ENCODE measurements around the gene ALDH8A1. TPM values are rescaled to one million over a fixed set of nuclear protein-coding genes. Genes with fewer than 3 reads are reported as not detected.
"Not testable (repeated sequence)": the region's sequence is repeated elsewhere in the genome, so short reads cannot be mapped to it uniquely, and the experiment has no call there.

ALDH8A1 gene
- polyA plus RNA-seq, 3 donors: 0.77 TPM; not detected in 2

DNA sequence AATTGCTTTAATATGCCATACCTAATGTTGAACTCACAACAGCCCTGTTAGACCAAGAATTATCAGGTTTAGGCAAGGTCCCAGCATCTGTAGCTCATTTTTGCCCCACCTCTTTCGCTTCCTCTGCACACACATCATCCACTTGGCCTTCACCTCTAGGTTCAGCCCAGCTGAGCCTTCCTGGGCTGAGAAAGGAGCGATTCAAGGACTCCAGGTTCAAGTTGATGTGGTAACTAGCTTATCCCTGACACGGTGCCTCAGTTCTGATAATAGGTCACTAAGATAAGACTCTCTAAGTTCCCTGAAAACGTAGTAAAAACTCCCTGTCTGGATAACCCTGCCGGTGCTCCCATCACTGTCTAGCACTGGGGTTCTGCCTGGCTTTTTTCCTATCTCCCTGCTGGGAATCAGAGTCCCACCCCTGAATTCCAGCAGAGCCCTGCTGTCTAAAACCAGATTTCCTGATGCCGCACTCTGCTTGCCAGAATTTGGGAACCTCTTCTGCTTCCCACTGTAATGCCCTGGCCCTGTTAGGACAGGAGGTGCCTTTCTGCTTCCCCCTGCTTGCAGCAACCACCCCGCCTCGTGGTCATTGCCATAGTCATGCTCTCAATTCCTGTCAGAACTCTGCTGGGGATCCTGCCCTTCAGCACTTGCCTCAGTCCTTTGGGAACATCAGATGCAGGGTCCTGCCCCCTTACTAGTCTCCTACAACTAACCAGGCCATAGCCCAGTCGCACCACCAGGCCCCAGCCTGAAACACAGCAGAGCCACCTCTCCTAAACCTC, 47.6 kb downstream of the ALDH8A1 start:
- H3K36me3 Mint-ChIP-seq: no peaks in the 10 kb centered on the region
- no peaks in the 10 kb centered on the region for H4K20me1 ChIP-seq (ENCODE audit: insufficient read depth, low read length)
- H3K27ac Mint-ChIP-seq: no peak overlapping the region
- no peak for DNase-seq
- H3K4me3 ChIP-seq (replicated peaks in 1 of 3; ENCODE audit: low read depth in 2 of 3, low read length in 3 of 3): no peak overlapping the region
- no peak overlapping the region for H3K9ac ChIP-seq (ENCODE audit: insufficient read depth, low read length, poor library complexity, severe bottlenecking)
- H3K27me3 Mint-ChIP-seq (ENCODE audit: low read depth in 3 of 3): peaks cover 0 to 1% (median 0%) of the 10 kb centered on the region in 3 donors
- no peaks in the 10 kb centered on the region for H3K79me2 ChIP-seq (ENCODE audit: insufficient read depth, low read length)
- WGBS (ENCODE audit: insufficient coverage): 87% methylated on average over 8 of the region's 9 CpGs
- intact Hi-C loops (cut with micrococcal nuclease): no loop called here
- no peaks in the 10 kb centered on the region for H3K4me1 Mint-ChIP-seq
- H3K9me3 ChIP-seq (replicated peaks in 1 of 2; ENCODE audit: control insufficient read depth in 1 of 2, insufficient read depth in 1 of 2, low read length in 2 of 2): no peaks in the 10 kb centered on the region
- H3K27ac ChIP-seq (ENCODE audit: low read depth in 1 of 2, low read length in 2 of 2): no peak overlapping the region
- H2AFZ ChIP-seq (ENCODE audit: insufficient read depth, low read depth, low read length, poor library complexity, severe bottlenecking): no peak overlapping the region
- peaks cover 0 to 11% (median 5%) of the 10 kb centered on the region in 7 donors for H3K9me3 Mint-ChIP-seq
- no peak overlapping the region for H3K4me3 Mint-ChIP-seq
- no peak overlapping the region for H3K4me2 ChIP-seq (replicated peaks; ENCODE audit: extremely low read depth, low read length, poor library complexity, severe bottlenecking)
- H3K36me3 ChIP-seq (replicated peaks in 1 of 2; ENCODE audit: control insufficient read depth in 1 of 2, insufficient read depth in 2 of 2, low read length in 2 of 2): no peaks in the 10 kb centered on the region
- no peaks in the 10 kb centered on the region for H3K4me1 ChIP-seq (ENCODE audit: control insufficient read depth in 1 of 2, insufficient read depth in 2 of 2, low read length in 2 of 2)
- TF ChIP-seq, protein P1, sequence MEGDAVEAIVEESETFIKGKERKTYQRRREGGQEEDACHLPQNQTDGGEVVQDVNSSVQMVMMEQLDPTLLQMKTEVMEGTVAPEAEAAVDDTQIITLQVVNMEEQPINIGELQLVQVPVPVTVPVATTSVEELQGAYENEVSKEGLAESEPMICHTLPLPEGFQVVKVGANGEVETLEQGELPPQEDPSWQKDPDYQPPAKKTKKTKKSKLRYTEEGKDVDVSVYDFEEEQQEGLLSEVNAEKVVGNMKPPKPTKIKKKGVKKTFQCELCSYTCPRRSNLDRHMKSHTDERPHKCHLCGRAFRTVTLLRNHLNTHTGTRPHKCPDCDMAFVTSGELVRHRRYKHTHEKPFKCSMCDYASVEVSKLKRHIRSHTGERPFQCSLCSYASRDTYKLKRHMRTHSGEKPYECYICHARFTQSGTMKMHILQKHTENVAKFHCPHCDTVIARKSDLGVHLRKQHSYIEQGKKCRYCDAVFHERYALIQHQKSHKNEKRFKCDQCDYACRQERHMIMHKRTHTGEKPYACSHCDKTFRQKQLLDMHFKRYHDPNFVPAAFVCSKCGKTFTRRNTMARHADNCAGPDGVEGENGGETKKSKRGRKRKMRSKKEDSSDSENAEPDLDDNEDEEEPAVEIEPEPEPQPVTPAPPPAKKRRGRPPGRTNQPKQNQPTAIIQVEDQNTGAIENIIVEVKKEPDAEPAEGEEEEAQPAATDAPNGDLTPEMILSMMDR (IDR thresholded peaks at IDR 0.05): no peak
- H3K27me3 ChIP-seq (ENCODE audit: control insufficient read depth in 2 of 2, insufficient read depth in 2 of 2, low read length in 2 of 2): no peaks in the 10 kb centered on the region

DNA sequence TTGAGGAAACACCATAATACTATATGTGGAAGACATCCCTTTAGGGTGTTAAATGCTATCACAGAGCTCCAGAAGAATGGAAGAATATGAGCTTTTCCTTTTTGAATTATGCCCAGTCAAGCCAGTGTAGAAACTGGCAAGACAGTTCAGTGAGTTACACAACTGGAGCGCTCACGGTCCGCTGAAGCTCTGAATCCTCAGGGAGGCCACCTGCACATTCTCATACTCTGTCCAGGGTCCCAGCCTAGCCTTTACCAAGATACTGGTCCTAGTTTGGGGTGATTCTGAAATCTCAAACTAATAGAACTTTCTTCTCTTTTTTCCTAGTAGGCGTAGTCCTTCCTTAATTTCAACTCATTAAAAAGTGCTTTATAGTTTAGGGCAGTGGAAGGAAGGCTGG, 51.3 kb downstream of the ALDH8A1 start:
- Mint-ChIP-seq H3K36me3 (no peaks in the 10 kb centered on the region), H3K27me3 (ENCODE audit: low read depth in 3 of 3) (peaks cover 0 to 1% (median 0%) of the 10 kb centered on the region in 3 donors), H3K4me3 (no peak overlapping the region), H3K27ac (no peak overlapping the region), H3K4me1 (no peaks in the 10 kb centered on the region), H3K9me3 (peaks cover 0 to 2% (median 0%) of the 10 kb centered on the region in 7 donors)
- no peaks in the 10 kb centered on the region for H3K4me1 ChIP-seq (ENCODE audit: control insufficient read depth in 1 of 2, insufficient read depth in 2 of 2, low read length in 2 of 2)
- no peaks in the 10 kb centered on the region for H3K79me2 ChIP-seq (ENCODE audit: insufficient read depth, low read length)
- TF ChIP-seq, protein P1 (IDR thresholded peaks at IDR 0.05): no peak
- no peaks in the 10 kb centered on the region for H3K27me3 ChIP-seq (ENCODE audit: control insufficient read depth in 2 of 2, insufficient read depth in 2 of 2, low read length in 2 of 2)
- no peak overlapping the region for H3K4me3 ChIP-seq (replicated peaks in 1 of 3; ENCODE audit: low read depth in 2 of 3, low read length in 3 of 3)
- H3K9ac ChIP-seq (ENCODE audit: insufficient read depth, low read length, poor library complexity, severe bottlenecking): no peak overlapping the region
- H3K4me2 ChIP-seq (replicated peaks; ENCODE audit: extremely low read depth, low read length, poor library complexity, severe bottlenecking): no peak overlapping the region
- intact Hi-C loops (cut with micrococcal nuclease): no loop called here
- no peak overlapping the region for H2AFZ ChIP-seq (ENCODE audit: insufficient read depth, low read depth, low read length, poor library complexity, severe bottlenecking)
- no peak overlapping the region for H3K27ac ChIP-seq (ENCODE audit: low read depth in 1 of 2, low read length in 2 of 2)
- H3K36me3 ChIP-seq (replicated peaks in 1 of 2; ENCODE audit: control insufficient read depth in 1 of 2, insufficient read depth in 2 of 2, low read length in 2 of 2): no peaks in the 10 kb centered on the region
- DNase-seq: no peak
- H3K9me3 ChIP-seq (replicated peaks in 1 of 2; ENCODE audit: control insufficient read depth in 1 of 2, insufficient read depth in 1 of 2, low read length in 2 of 2): no peaks in the 10 kb centered on the region
- H4K20me1 ChIP-seq (ENCODE audit: insufficient read depth, low read length): no peaks in the 10 kb centered on the region
- WGBS (ENCODE audit: insufficient coverage): no CpG with 5 or more reads among the region's 4 CpGs

DNA sequence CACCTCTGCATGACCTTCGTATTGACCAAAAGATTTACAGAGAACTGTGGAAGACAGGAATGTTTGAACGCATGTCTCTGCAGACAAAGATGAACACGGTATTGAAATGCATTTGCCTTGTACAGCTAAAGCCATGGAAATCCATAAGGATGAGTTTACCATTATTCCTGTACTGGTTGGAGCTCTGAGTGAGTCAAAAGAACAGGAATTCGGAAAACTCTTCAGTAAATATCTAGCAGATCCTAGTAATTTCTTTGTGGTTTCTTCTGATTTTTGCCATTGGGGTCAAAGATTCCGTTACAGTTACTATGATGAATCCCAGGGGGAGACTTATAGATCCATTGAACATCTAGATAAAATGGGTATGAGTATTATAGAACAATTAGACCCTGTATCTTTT, 51.7 kb downstream of the ALDH8A1 start:
- WGBS (ENCODE audit: insufficient coverage): 91% methylated on average over 3 of the region's 5 CpGs
- H4K20me1 ChIP-seq (ENCODE audit: insufficient read depth, low read length); H3K79me2 ChIP-seq (ENCODE audit: insufficient read depth, low read length); H3K9ac ChIP-seq (ENCODE audit: insufficient read depth, low read length, poor library complexity, severe bottlenecking); DNase-seq; H3K36me3 Mint-ChIP-seq; H3K27ac Mint-ChIP-seq; H3K4me3 ChIP-seq (replicated peaks in 1 of 3; ENCODE audit: low read depth in 2 of 3, low read length in 3 of 3); H3K4me1 ChIP-seq (ENCODE audit: control insufficient read depth in 1 of 2, insufficient read depth in 2 of 2, low read length in 2 of 2); H3K27me3 ChIP-seq (ENCODE audit: control insufficient read depth in 2 of 2, insufficient read depth in 2 of 2, low read length in 2 of 2); H3K4me2 ChIP-seq (replicated peaks; ENCODE audit: extremely low read depth, low read length, poor library complexity, severe bottlenecking); H3K4me3 Mint-ChIP-seq; H3K36me3 ChIP-seq (replicated peaks in 1 of 2; ENCODE audit: control insufficient read depth in 1 of 2, insufficient read depth in 2 of 2, low read length in 2 of 2); H3K27ac ChIP-seq (ENCODE audit: low read depth in 1 of 2, low read length in 2 of 2); H3K9me3 Mint-ChIP-seq; H2AFZ ChIP-seq (ENCODE audit: insufficient read depth, low read depth, low read length, poor library complexity, severe bottlenecking); H3K9me3 ChIP-seq (replicated peaks in 1 of 2; ENCODE audit: control insufficient read depth in 1 of 2, insufficient read depth in 1 of 2, low read length in 2 of 2); H3K27me3 Mint-ChIP-seq (ENCODE audit: low read depth in 3 of 3); H3K4me1 Mint-ChIP-seq; intact Hi-C loops (cut with micrococcal nuclease): not testable (repeated sequence)

All from CD14-positive monocyte (primary cell).